Fibroblast of lung (primary cell): Measurements from ENCODE around the gene LASP1. TPM values are rescaled to one million over a fixed set of nuclear protein-coding genes. Genes with fewer than 3 reads are reported as not detected.

Source experiments
- DNase-seq, 2 donors: peaks; one replicate each; pipeline versions ENCODE4 v3.0.0 to v3.0.0-alpha.2; 2010; ENCODE audit warnings: low read depth in 2 of 2
- H2AFZ ChIP-seq: 2 replicates; pipeline ENCODE4 v1.5.1; 2012; ENCODE audit warnings: low read length, control low read depth, inconsistent platforms
- H3K27ac ChIP-seq: 2 replicates; pipeline ENCODE4 v1.5.1; 2011; ENCODE audit warnings: low read length, control low read depth; ENCODE audit not compliant: insufficient read depth
- H3K27me3 ChIP-seq: 2 replicates; pipeline ENCODE4 v1.5.1; 2011; ENCODE audit warnings: mild to moderate bottlenecking, low read length; ENCODE audit not compliant: control insufficient read depth, insufficient read depth
- H3K36me3 ChIP-seq: 2 replicates; pipeline ENCODE4 v1.5.1; 2011; ENCODE audit warnings: low read length; ENCODE audit not compliant: control insufficient read depth, insufficient read depth
- H3K4me1 ChIP-seq: 2 replicates; pipeline ENCODE4 v1.5.1; 2011; ENCODE audit warnings: low read length; ENCODE audit not compliant: control insufficient read depth, insufficient read depth; ENCODE audit errors: extremely low read depth
- H3K4me2 ChIP-seq: 2 replicates; pipeline ENCODE4 v1.5.1; 2011; ENCODE audit warnings: low read length, control low read depth; ENCODE audit not compliant: insufficient read depth; ENCODE audit errors: extremely low read depth
- H3K4me3 ChIP-seq, 4 experiments: fragments of 200-600 bp in 1 of 4; sonication (generic) in 1 of 4; replicated peaks in 1 of 4; 2 replicates each; pipeline ENCODE4 v1.5.1; 2011 to 2016; ENCODE audit warnings: low read length in 4 of 4, low read depth in 3 of 4, mild to moderate bottlenecking in 3 of 4, control low read depth in 2 of 4, inconsistent platforms in 1 of 4, mixed read lengths in 1 of 4; ENCODE audit not compliant: insufficient read depth in 1 of 4; ENCODE audit errors: control extremely low read depth in 1 of 4
- H3K79me2 ChIP-seq: 2 replicates; pipeline ENCODE4 v1.5.1; 2012; ENCODE audit warnings: mild to moderate bottlenecking, low read length, inconsistent platforms; ENCODE audit not compliant: control insufficient read depth, insufficient read depth
- H3K9ac ChIP-seq: 2 replicates; pipeline ENCODE4 v1.5.1; 2011; ENCODE audit warnings: mild to moderate bottlenecking, low read length, control low read depth; ENCODE audit not compliant: insufficient read depth
- H3K9me3 ChIP-seq: 2 replicates; pipeline ENCODE4 v1.5.1; 2012; ENCODE audit warnings: low read depth, low read length; ENCODE audit not compliant: control insufficient read depth, insufficient read depth
- H4K20me1 ChIP-seq: 2 replicates; pipeline ENCODE4 v1.5.1; 2011; ENCODE audit warnings: low read length; ENCODE audit not compliant: control insufficient read depth, insufficient read depth; ENCODE audit errors: extremely low read depth
- CTCF ChIP-seq, 2 donors: IDR thresholded peaks in 1 of 2; conservative IDR thresholded peaks in 1 of 2; 1 replicate in 1 of 2; 2 replicates in 1 of 2; pipeline ENCODE4 v1.5.1; 2011 to 2012; ENCODE audit warnings: low read length in 2 of 2, control low read depth in 1 of 2, inconsistent platforms in 1 of 2, low read depth in 1 of 2, mild to moderate bottlenecking in 1 of 2
- EZH2 ChIP-seq: IDR thresholded peaks from 2 replicates; pipeline ENCODE4 v1.5.1; 2012; ENCODE audit warnings: low read length, control low read depth, mild to moderate bottlenecking; ENCODE audit errors: missing control alignments
- polyA plus RNA-seq, 2 donors: library from polyadenylated mRNA; depleted of rRNA in 1 of 2; stranded (reverse) in 1 of 2; unstranded in 1 of 2; fragments of >200 nt; gene quantifications; 2 replicates each; pipeline ENCODE4 v1.2.1, GENCODE V29; 2011 to 2012; ENCODE audit warnings: missing spikeins in 1 of 2
- total RNA-seq: library from RNA; depleted of rRNA; stranded (reverse); fragments of >200 nt; gene quantifications from 2 replicates; pipeline ENCODE4 v1.2.1, GENCODE V29; 2014

The LASP1 gene
- total and polyA plus RNA-seq, 2 donors (not counting 1 experiment from before 2014, with no cell fraction given) = 79.8 to 208 TPM

DNA sequence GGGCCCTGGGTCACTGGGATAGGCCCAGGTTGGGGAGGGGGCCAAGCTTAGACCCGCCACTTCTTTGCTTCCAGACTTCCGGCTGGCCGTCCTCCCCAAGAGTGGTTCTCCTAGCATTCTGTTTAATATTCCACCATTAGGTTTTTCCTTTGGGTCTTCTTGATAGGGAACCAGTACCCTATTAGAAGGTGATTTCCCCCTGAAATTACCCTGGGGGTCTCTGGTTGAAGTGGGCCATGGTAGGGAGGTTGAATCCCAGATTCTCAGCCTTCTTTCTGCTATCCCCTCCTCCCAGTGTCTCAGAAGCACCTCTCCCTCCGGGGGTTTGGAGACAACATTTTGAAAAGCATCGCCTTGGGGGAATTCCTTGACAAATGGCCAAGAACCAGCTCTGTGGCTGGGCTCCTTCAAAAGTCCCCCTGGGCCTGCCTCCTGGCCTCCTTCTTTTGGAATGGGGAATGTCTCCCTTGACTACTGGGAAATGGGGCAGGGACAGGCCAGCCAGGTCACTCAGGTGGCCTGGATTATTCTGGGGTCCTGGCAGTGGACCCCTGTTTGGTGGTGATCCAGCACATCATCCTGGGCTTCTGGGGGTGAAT is 5.7 kb downstream of the LASP1 start:
- Histone ChIP-seq H3K4me3 (peak overlapping the region in 2 of 4 experiments; percentile 12 to 86), H3K36me3 (peaks cover 15% of the 10 kb centered on the region), H3K4me2 (peak overlapping the region; percentile 49), H3K79me2 (peaks cover 83% of the 10 kb centered on the region), H3K9ac (no peak overlapping the region), H3K9me3 (no peaks in the 10 kb centered on the region), H2AFZ (no peak overlapping the region), H4K20me1 (peaks cover 6% of the 10 kb centered on the region), H3K27me3 (no peaks in the 10 kb centered on the region), H3K4me1 (peaks cover 53% of the 10 kb centered on the region), H3K27ac (no peak overlapping the region)
- TF ChIP-seq EZH2 (no peak), CTCF (conservative IDR thresholded peaks at IDR 0.05 in 1 of 2, IDR thresholded peaks at IDR 0.05 in 1 of 2; ENCODE audit: low read depth in 1 of 2, low read length in 2 of 2) (no peak)
- DNase-seq = no peak

DNA sequence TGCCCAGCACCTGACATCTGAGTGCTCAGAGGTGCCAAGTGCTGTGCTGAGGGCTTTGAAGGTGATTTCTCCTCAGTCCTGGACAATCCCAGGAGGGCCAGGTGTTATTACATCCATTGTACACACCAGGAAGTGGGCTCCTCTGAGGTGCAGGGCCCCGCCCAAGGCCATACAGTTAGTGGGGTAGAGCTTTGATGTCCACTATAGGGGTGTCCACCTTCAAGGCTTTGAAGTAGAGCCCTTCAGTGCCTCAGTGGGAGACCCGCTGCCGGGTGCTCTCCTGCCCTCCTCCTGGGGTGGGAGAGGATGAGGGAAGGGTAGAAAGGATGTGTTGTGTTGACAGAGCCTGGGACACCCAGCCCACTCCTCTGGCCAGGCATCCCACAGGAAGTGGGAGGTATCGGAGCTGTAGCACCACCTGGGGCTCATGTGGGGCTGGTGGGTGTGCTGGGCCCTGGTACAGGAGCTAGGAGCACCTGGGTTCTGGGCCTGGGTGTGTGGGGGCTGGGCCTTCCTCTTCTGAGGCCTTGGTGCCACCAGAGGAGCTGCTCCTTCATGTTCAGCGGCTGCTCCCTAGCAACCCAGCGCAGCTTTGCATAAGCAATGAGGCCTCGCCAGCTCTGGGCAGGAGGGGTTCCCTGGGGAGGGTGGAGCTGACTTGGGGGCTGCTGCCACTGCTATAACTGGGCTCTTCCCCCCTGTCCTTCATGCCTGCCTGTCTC is 7.4 kb downstream of the LASP1 start:
- Histone ChIP-seq H3K27ac (peak overlapping the region; percentile 9), H2AFZ (no peak overlapping the region), H3K4me2 (peak overlapping the region; percentile 3), H3K4me1 (peaks cover 63% of the 10 kb centered on the region), H3K36me3 (peaks cover 18% of the 10 kb centered on the region), H3K4me3 (no peak overlapping the region), H3K79me2 (peaks cover 82% of the 10 kb centered on the region), H3K9ac (no peak overlapping the region), H3K9me3 (no peaks in the 10 kb centered on the region), H4K20me1 (peaks cover 4% of the 10 kb centered on the region), H3K27me3 (no peaks in the 10 kb centered on the region)
- TF ChIP-seq EZH2 (no peak), CTCF (conservative IDR thresholded peaks at IDR 0.05 in 1 of 2, IDR thresholded peaks at IDR 0.05 in 1 of 2; ENCODE audit: low read depth in 1 of 2, low read length in 2 of 2) (no peak)
- no peak for DNase-seq

- peak; percentile 86 to 89 for DNase-seq
- Histone ChIP-seq H3K4me3 (peak overlapping the region in 3 of 4 experiments; percentile 3 to 17 (median 11)), H3K79me2 (peaks cover 81% of the 10 kb centered on the region), H3K36me3 (peaks cover 16% of the 10 kb centered on the region), H3K9me3 (no peaks in the 10 kb centered on the region), H3K27me3 (no peaks in the 10 kb centered on the region), H3K4me1 (peaks cover 58% of the 10 kb centered on the region), H3K27ac (peak overlapping the region; percentile 29), H3K9ac (no peak overlapping the region), H4K20me1 (peaks cover 2% of the 10 kb centered on the region), H3K4me2 (peak overlapping the region; percentile 81), H2AFZ (no peak overlapping the region)
- TF ChIP-seq CTCF (conservative IDR thresholded peaks at IDR 0.05 in 1 of 2, IDR thresholded peaks at IDR 0.05 in 1 of 2; ENCODE audit: low read depth in 1 of 2, low read length in 2 of 2) = no peak
- no peak for TF ChIP-seq EZH2
These were observed 10.2 kb downstream of the LASP1 start for GRCh38 chr17:38879878-38880665.
